ENCODE measurements around the gene SSR2.

- no peak for TF ChIP-seq CTCF (IDR thresholded peaks at IDR 0.05; ENCODE audit: insufficient read depth, low read length, poor library complexity, severe bottlenecking)
- TF ChIP-seq EZH2phosphoT487 (conservative IDR thresholded peaks at IDR 0.05; ENCODE audit: low read length), result no peak
Observed at GRCh38 chr1:155964193-155964592, 56.6 kb downstream of the SSR2 start.
